Astrocyte (in vitro differentiated cells and primary cell): ENCODE measurements around the gene RBP5. TPM values are rescaled to one million over a fixed set of nuclear protein-coding genes. Genes with fewer than 3 reads are reported as not detected.

Experiments
- DNase-seq: peaks from one replicate; pipeline ENCODE4 v3.0.0-alpha.2; 2010; ENCODE audit warnings: low read depth
- FAIRE-seq: peaks from 2 replicates; lab custom pipeline; 2011; peaks lifted over from hg19 to GRCh38; lab: Jason Lieb, UNC
- H2AFZ ChIP-seq: 2 replicates; pipeline ENCODE4 v1.6.0; 2012; ENCODE audit warnings: low read depth, low read length, inconsistent platforms
- H3K27ac ChIP-seq: 2 replicates; pipeline ENCODE4 v1.5.1; 2011; ENCODE audit warnings: low read depth, low read length, inconsistent platforms
- H3K27me3 ChIP-seq: 2 replicates; pipeline ENCODE4 v1.6.0; 2011; ENCODE audit warnings: low read length, inconsistent platforms; ENCODE audit not compliant: insufficient read depth
- H3K36me3 ChIP-seq: 2 replicates; pipeline ENCODE4 v1.5.1; 2011; ENCODE audit warnings: low read length, inconsistent platforms; ENCODE audit not compliant: insufficient read depth
- H3K4me1 ChIP-seq: 2 replicates; pipeline ENCODE4 v1.5.1; 2011; ENCODE audit warnings: low read length, inconsistent platforms; ENCODE audit not compliant: insufficient read depth
- H3K4me2 ChIP-seq: 2 replicates; pipeline ENCODE4 v1.6.0; 2012; ENCODE audit warnings: low read length, inconsistent platforms
- H3K4me3 ChIP-seq: 2 replicates; pipeline ENCODE4 v1.5.1; 2011; ENCODE audit warnings: low read depth, mild to moderate bottlenecking, low read length, inconsistent platforms; ENCODE audit not compliant: insufficient read depth
- H3K79me2 ChIP-seq: 2 replicates; pipeline ENCODE4 v1.6.0; 2012; ENCODE audit warnings: mild to moderate bottlenecking, low read length, inconsistent platforms; ENCODE audit not compliant: insufficient read depth
- H3K9ac ChIP-seq: 2 replicates; pipeline ENCODE4 v1.6.0; 2012; ENCODE audit warnings: mild to moderate bottlenecking, low read length, inconsistent platforms
- H3K9me3 ChIP-seq: 2 replicates; pipeline ENCODE4 v1.5.1; 2012; ENCODE audit warnings: low read depth, mild to moderate bottlenecking, low read length, inconsistent platforms; ENCODE audit not compliant: insufficient read depth
- H4K20me1 ChIP-seq: 2 replicates; pipeline ENCODE4 v1.6.0; 2012; ENCODE audit warnings: low read length, inconsistent platforms; ENCODE audit not compliant: insufficient read depth
- H3K27ac Mint-ChIP-seq: one replicate; pipeline ENCODE4 v1.8.0; 2021; ENCODE audit warnings: mild to moderate bottlenecking, mixed read lengths; ENCODE audit not compliant: unreplicated experiment
- H3K27me3 Mint-ChIP-seq: one replicate; pipeline ENCODE4 v1.8.0; 2021; ENCODE audit warnings: low read depth, mixed read lengths; ENCODE audit not compliant: unreplicated experiment
- H3K36me3 Mint-ChIP-seq: one replicate; pipeline ENCODE4 v1.8.0; 2021; ENCODE audit warnings: low read depth, mixed read lengths; ENCODE audit not compliant: unreplicated experiment
- H3K4me1 Mint-ChIP-seq: one replicate; pipeline ENCODE4 v1.8.0; 2021; ENCODE audit warnings: low read depth, mixed read lengths; ENCODE audit not compliant: unreplicated experiment
- H3K4me3 Mint-ChIP-seq: one replicate; pipeline ENCODE4 v1.8.0; 2021; ENCODE audit warnings: mild to moderate bottlenecking, moderate library complexity, mixed read lengths; ENCODE audit not compliant: unreplicated experiment
- H3K9me3 Mint-ChIP-seq: one replicate; pipeline ENCODE4 v1.8.0; 2021; ENCODE audit warnings: mild to moderate bottlenecking, mixed read lengths; ENCODE audit not compliant: unreplicated experiment
- EZH2 ChIP-seq: IDR thresholded peaks from 2 replicates; pipeline ENCODE4 v1.6.1; 2012; ENCODE audit warnings: mild to moderate bottlenecking, low read length, inconsistent platforms; ENCODE audit not compliant: insufficient read depth
- total RNA-seq: library from RNA; stranded (reverse); gene quantifications from 2 replicates; pipeline ENCODE4 v1.2.1, GENCODE V29; 2021
- TF ChIP-seq, protein P1 (sequence below): IDR thresholded peaks from 2 replicates; pipeline ENCODE4 v1.5.1; 2011; ENCODE audit warnings: low read depth, mild to moderate bottlenecking, inconsistent platforms, low read length, moderate library complexity; ENCODE audit not compliant: insufficient read depth

RBP5 gene
- total RNA-seq, 1 donor from 2014 or later: not detected

DNA sequence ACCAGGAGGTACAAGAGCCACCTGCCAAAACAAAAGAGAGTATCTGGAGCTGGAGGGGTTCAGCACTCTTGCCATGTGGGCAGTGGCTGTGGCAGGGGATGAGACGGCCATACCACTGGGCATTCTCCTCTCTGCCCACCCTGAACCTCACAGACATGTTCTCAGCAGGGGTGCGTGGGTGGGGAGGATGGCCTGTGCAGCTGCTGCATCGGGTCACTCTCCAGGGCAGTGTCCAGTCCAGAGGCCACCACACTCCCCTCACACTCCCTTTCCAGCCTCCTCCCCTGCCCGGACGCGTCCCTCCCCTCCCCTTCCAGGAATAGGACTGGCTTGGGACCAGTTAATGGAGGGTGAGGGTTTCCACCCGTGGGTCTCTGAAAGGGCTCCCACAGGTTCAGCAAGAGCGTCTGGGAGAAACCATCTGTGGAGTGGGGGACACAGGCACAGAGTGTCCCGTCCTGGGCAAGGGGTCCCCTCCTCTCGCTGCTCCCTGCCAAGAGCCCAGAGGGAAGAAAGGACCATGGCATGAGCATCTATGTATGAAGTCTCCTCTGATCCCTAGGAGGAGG, 36.9 kb downstream of the RBP5 start:
- Histone ChIP-seq H3K27ac (no peak overlapping the region), H3K4me2 (peak overlapping the region; percentile 86), H3K4me3 (peak overlapping the region; percentile 56), H3K4me1 (peaks cover 5% of the 10 kb centered on the region), H4K20me1 (no peaks in the 10 kb centered on the region), H3K36me3 (no peaks in the 10 kb centered on the region), H3K9ac (peak overlapping the region; percentile 73), H2AFZ (peak overlapping the region; percentile 93), H3K27me3 (peaks cover 9% of the 10 kb centered on the region), H3K79me2 (no peaks in the 10 kb centered on the region), H3K9me3 (no peaks in the 10 kb centered on the region)
- H3K36me3 Mint-ChIP-seq: peaks cover 2% of the 10 kb centered on the region
- H3K9me3 Mint-ChIP-seq: peaks cover 2% of the 10 kb centered on the region
- peaks cover 35% of the 10 kb centered on the region for H3K27me3 Mint-ChIP-seq
- TF ChIP-seq, protein P1, sequence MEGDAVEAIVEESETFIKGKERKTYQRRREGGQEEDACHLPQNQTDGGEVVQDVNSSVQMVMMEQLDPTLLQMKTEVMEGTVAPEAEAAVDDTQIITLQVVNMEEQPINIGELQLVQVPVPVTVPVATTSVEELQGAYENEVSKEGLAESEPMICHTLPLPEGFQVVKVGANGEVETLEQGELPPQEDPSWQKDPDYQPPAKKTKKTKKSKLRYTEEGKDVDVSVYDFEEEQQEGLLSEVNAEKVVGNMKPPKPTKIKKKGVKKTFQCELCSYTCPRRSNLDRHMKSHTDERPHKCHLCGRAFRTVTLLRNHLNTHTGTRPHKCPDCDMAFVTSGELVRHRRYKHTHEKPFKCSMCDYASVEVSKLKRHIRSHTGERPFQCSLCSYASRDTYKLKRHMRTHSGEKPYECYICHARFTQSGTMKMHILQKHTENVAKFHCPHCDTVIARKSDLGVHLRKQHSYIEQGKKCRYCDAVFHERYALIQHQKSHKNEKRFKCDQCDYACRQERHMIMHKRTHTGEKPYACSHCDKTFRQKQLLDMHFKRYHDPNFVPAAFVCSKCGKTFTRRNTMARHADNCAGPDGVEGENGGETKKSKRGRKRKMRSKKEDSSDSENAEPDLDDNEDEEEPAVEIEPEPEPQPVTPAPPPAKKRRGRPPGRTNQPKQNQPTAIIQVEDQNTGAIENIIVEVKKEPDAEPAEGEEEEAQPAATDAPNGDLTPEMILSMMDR: no peak
- no peak for TF ChIP-seq EZH2
- H3K27ac Mint-ChIP-seq: no peak overlapping the region
- peak overlapping the region; percentile 40 for H3K4me3 Mint-ChIP-seq
- FAIRE-seq (no peak), DNase-seq (no peak)
- no peaks in the 10 kb centered on the region for H3K4me1 Mint-ChIP-seq

DNA sequence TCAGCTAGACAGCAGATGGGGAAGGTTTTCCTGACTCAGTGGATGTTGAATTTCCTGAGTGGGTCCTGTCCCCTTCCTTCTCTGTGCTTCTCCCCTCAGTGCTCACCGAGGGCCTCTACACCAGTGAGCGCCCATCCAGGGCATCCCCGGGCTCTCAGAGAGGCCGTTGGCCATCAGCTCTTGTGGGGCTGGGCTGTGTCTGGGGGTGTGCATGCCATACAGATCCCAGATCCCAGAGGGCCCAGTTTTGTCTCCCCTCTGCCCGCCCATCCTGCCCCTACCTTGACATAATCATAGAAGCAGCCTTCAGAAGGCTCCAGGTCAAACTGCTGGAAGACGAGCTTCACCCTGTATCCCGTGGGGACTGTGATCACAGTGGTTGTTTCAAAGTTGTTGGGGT, 37.5 kb downstream of the RBP5 start:
- Histone ChIP-seq H2AFZ (no peak overlapping the region), H3K4me1 (peaks cover 5% of the 10 kb centered on the region), H3K27ac (no peak overlapping the region), H3K4me3 (no peak overlapping the region), H3K4me2 (no peak overlapping the region), H3K9ac (no peak overlapping the region), H3K27me3 (peaks cover 9% of the 10 kb centered on the region), H3K36me3 (no peaks in the 10 kb centered on the region), H4K20me1 (no peaks in the 10 kb centered on the region), H3K9me3 (no peaks in the 10 kb centered on the region), H3K79me2 (no peaks in the 10 kb centered on the region)
- FAIRE-seq (no peak), DNase-seq (no peak)
- Mint-ChIP-seq H3K27ac (no peak overlapping the region), H3K4me1 (no peaks in the 10 kb centered on the region), H3K9me3 (peaks cover 2% of the 10 kb centered on the region), H3K4me3 (no peak overlapping the region), H3K36me3 (peaks cover 2% of the 10 kb centered on the region), H3K27me3 (peaks cover 39% of the 10 kb centered on the region)
- TF ChIP-seq EZH2: no peak
- TF ChIP-seq, protein P1: no peak

DNA sequence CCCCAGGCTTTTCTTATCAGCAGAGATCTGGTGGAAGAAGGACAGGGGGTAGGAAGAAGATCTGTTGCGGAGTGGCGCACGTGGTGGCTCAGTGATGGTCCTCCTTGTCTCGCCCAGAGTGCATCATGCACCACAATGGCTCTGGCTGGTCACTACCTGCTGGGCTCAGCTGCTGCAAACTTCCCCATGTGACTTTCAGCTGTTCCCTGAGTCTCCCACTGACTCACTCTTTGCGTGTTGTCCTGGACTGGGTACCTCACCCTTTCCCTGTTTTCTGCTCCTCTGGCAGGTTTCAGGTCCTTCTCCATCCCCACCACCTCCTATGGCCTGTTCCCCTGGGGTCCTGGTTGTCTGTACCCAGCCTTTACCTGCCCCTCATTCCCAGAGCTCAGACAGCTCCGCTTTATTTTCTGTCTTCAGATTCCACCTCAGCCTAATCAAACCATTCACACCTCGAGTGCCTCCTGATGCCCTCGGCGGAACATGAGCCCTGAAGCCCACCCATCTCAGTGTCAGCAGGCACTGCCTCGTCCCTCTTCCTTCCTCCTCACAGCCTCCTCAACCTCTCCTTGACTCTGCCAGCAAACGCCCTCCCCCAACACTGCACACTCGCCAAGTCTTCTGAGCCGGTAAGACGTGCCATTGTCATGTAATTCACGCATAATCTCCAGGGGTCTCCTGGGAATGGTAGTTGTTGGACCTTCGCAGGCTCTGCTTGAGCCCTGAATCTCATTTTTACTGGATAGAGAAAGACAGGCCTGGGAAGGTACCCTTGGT, 38.3 kb downstream of the RBP5 start:
- no peak overlapping the region for H3K4me3 Mint-ChIP-seq
- no peak overlapping the region for H3K27ac ChIP-seq
- no peak for FAIRE-seq

More for the DNA sequence above, 38.3 kb downstream of the RBP5 start:
- H4K20me1 ChIP-seq: no peaks in the 10 kb centered on the region
- TF ChIP-seq, protein P1: no peak
- TF ChIP-seq EZH2: no peak
- no peak overlapping the region for H3K27ac Mint-ChIP-seq
- DNase-seq: no peak
- H3K9me3 ChIP-seq: no peaks in the 10 kb centered on the region
- H3K4me2 ChIP-seq: no peak overlapping the region
- peaks cover 2% of the 10 kb centered on the region for H3K9me3 Mint-ChIP-seq
- peaks cover 39% of the 10 kb centered on the region for H3K27me3 Mint-ChIP-seq
- H3K36me3 ChIP-seq: no peaks in the 10 kb centered on the region
- H3K4me1 Mint-ChIP-seq: no peaks in the 10 kb centered on the region
- H3K27me3 ChIP-seq: peaks cover 9% of the 10 kb centered on the region
- H3K36me3 Mint-ChIP-seq: peaks cover 2% of the 10 kb centered on the region
- no peak overlapping the region for H3K4me3 ChIP-seq
- H3K79me2 ChIP-seq: no peaks in the 10 kb centered on the region
- no peak overlapping the region for H3K9ac ChIP-seq
- peaks cover 5% of the 10 kb centered on the region for H3K4me1 ChIP-seq
- H2AFZ ChIP-seq: no peak overlapping the region
